GM23248 (cell line): Measurements from ENCODE around the gene NUBP2. TPM values are rescaled to one million over a fixed set of nuclear protein-coding genes. Genes with fewer than 3 reads are reported as not detected.

ENCODE experiments used
- DNase-seq: peaks from one replicate; pipeline ENCODE4 v3.0.0-alpha.2; 2015
- H2AFZ ChIP-seq: fragments of 200-600 bp; sonication (generic); 2 replicates; pipeline ENCODE4 v1.6.1; 2016; ENCODE audit warnings: antibody characterized with exemption
- H3F3A ChIP-seq: fragments of 200-600 bp; sonication (generic); 2 replicates; pipeline ENCODE4 v1.6.1; 2016; ENCODE audit warnings: mild to moderate bottlenecking, antibody characterized with exemption, mixed run types; ENCODE audit not compliant: insufficient read depth
- H3K27ac ChIP-seq: fragments of 200-600 bp; sonication (generic); 2 replicates; pipeline ENCODE4 v1.5.1; 2016; ENCODE audit warnings: mild to moderate bottlenecking
- H3K27me3 ChIP-seq: fragments of 200-600 bp; sonication (generic); replicated peaks from 2 replicates; pipeline ENCODE4 v1.6.1; 2016; ENCODE audit warnings: mild to moderate bottlenecking; ENCODE audit not compliant: insufficient read depth
- H3K36me3 ChIP-seq: fragments of 200-600 bp; sonication (generic); 2 replicates; pipeline ENCODE4 v1.6.1; 2016; ENCODE audit warnings: low read depth, mild to moderate bottlenecking
- H3K4me1 ChIP-seq: fragments of 200-600 bp; sonication (generic); 2 replicates; pipeline ENCODE4 v1.6.1; 2016; ENCODE audit warnings: mild to moderate bottlenecking; ENCODE audit not compliant: insufficient read depth
- H3K4me2 ChIP-seq: fragments of 200-600 bp; sonication (generic); one replicate; pipeline ENCODE4 v1.6.1; 2016; ENCODE audit warnings: mild to moderate bottlenecking; ENCODE audit not compliant: unreplicated experiment
- H3K4me3 ChIP-seq: fragments of 200-600 bp; sonication (generic); 2 replicates; pipeline ENCODE4 v1.5.1; 2016; ENCODE audit warnings: mild to moderate bottlenecking
- H3K79me2 ChIP-seq: fragments of 200-600 bp; sonication (generic); 2 replicates; pipeline ENCODE4 v1.6.1; 2016; ENCODE audit warnings: mild to moderate bottlenecking; ENCODE audit not compliant: insufficient read depth
- H3K9ac ChIP-seq: fragments of 200-600 bp; sonication (generic); 2 replicates; pipeline ENCODE4 v1.6.1; 2016; ENCODE audit warnings: mild to moderate bottlenecking
- H3K9me2 ChIP-seq: fragments of 200-600 bp; sonication (generic); 2 replicates; pipeline ENCODE4 v1.6.1; 2016; ENCODE audit warnings: mixed run types, mild to moderate bottlenecking, moderate library complexity; ENCODE audit not compliant: insufficient read depth
- H3K9me3 ChIP-seq: fragments of 200-600 bp; sonication (generic); one replicate; pipeline ENCODE4 v1.6.1; 2017; ENCODE audit warnings: low read depth
- H4K20me1 ChIP-seq: fragments of 200-600 bp; sonication (generic); 2 replicates; pipeline ENCODE4 v1.6.0; 2016; ENCODE audit not compliant: insufficient read depth
- EZH2 ChIP-seq: fragments of 200-600 bp; sonication (generic); IDR thresholded peaks from 2 replicates; pipeline ENCODE4 v1.6.1; 2018; ENCODE audit warnings: antibody characterized with exemption, mild to moderate bottlenecking; ENCODE audit not compliant: insufficient read depth, poor library complexity, severe bottlenecking
- EZH2phosphoT487 ChIP-seq: fragments of 200-600 bp; sonication (generic); IDR thresholded peaks from 2 replicates; pipeline ENCODE4 v1.6.1; 2018; ENCODE audit warnings: antibody characterized with exemption, moderate library complexity, mild to moderate bottlenecking, low read depth; ENCODE audit not compliant: insufficient read depth
- WGBS, 2 experiments: methylation state at CpG; one replicate each; pipeline ENCODE4 v1.1.6; 2015 to 2017; ENCODE audit warnings: low lambda C conversion rate in 2 of 2, low coverage in 1 of 2; ENCODE audit errors: missing lambda C conversion rate in 2 of 2; 5-methylcytosine and 5-hydroxymethylcytosine counted together
- in situ Hi-C: fragments of 300-500 bp; cut with MboI; formaldehyde crosslinking; loops from 2 replicates; pipeline ENCODE4 v1.15.0; 2020
- polyA plus RNA-seq: library from polyadenylated mRNA; unstranded; fragments of >200 nt; fragmentation: Nextera tagmentation; extraction: Ambion mirVana; gene quantifications from 2 replicates; pipeline ENCODE4 v1.2.1, GENCODE V29; 2016
- total RNA-seq: library from RNA; depleted of rRNA; stranded (reverse); fragments of >200 nt; shearing (Covaris generic); gene quantifications from 2 replicates; pipeline ENCODE4 v1.2.3, GENCODE V29; 2014

The NUBP2 gene
- total and polyA plus RNA-seq, 2 experiments from 2014 or later: 66.4 to 88.9 TPM

DNA sequence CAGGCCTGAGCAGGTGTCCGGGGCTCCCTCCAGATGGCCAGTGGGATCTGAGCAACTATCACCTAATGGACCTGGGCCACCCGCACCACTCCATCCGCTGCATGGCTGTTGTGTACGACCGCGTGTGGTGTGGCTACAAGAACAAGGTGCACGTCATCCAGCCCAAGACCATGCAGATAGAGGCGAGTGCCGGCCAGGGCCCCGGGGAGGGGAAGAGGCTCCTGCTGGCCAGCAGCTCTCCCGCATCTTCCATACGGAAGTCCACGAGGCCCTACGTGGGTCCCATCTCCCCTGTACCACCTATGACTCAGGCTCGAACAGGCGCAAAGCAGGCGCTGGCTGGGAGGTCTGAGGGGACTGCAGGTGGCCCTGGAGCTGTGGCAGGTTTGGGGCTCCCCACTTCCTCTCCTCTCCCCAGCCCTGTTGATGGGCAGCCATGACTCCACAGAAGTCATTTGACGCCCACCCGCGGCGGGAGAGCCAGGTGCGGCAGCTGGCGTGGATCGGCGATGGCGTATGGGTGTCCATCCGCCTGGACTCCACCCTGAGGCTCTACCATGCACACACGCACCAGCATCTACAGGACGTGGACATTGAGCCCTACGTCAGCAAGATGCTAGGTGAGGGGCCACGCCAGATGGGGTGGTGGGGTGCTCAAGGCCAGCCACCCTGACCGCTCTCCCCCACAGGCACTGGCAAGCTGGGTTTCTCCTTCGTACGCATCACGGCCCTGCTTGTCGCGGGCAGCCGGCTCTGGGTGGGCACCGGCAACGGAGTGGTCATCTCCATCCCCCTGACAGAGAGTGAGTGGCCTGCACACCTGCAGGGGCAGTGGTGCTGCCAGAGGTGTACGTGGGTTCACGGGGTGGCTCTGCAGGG is 15.4 kb upstream of the NUBP2 start:
- DNase-seq: no peak
- Histone ChIP-seq H3K27ac (no peak overlapping the region), H4K20me1 (no peaks in the 10 kb centered on the region), H3K36me3 (no peaks in the 10 kb centered on the region), H2AFZ (no peak overlapping the region), H3K4me2 (no peak overlapping the region), H3K9ac (no peak overlapping the region), H3K9me2 (no peaks in the 10 kb centered on the region), H3K9me3 (no peaks in the 10 kb centered on the region), H3K4me3 (no peak overlapping the region), H3K4me1 (peaks cover 4% of the 10 kb centered on the region; the same call in 1 of the 2 replicates), H3K27me3 (no peaks in the 10 kb centered on the region), H3F3A (peaks cover 11% of the 10 kb centered on the region; the same call in 1 of the 2 replicates), H3K79me2 (peaks cover 6% of the 10 kb centered on the region)
- in situ Hi-C loops: no loop called here
- TF ChIP-seq EZH2 (no peak), EZH2phosphoT487 (no peak)
- 92 to 94% methylated on average over 36 to 42 of the region's 42 CpGs for WGBS, 2 experiments

DNA sequence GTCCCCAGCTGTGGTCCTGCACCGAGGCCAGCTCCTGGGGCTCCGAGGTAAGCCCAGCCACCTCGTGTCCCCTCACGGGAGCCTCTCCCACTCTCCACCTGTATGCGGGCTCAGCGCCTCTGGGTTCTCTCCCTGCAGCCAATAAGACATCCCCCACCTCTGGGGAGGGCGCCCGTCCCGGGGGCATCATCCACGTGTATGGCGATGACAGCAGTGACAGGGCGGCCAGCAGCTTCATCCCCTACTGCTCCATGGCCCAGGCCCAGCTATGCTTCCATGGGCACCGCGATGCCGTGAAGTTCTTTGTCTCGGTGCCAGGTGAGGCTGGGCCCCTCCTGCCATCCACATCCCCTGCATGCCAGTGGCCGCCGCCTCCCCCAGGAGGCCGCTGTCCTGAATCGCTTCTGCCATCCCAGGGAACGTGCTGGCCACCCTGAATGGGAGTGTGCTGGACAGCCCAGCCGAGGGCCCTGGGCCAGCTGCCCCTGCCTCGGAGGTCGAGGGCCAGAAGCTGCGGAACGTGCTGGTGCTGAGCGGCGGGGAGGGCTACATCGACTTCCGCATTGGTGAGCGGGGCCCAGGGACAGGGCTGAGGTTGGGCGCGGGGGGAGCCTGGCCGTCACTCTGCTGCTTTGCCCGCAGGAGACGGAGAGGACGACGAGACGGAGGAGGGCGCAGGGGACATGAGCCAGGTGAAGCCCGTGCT is 14.5 kb upstream of the NUBP2 start:
- Histone ChIP-seq H3K9me3 (no peaks in the 10 kb centered on the region), H3F3A (peaks cover 11% of the 10 kb centered on the region; the same call in 1 of the 2 replicates), H3K27ac (no peak overlapping the region), H3K9me2 (no peaks in the 10 kb centered on the region), H3K79me2 (peaks cover 10% of the 10 kb centered on the region), H2AFZ (no peak overlapping the region), H3K4me3 (no peak overlapping the region), H3K4me1 (peaks cover 4% of the 10 kb centered on the region; the same call in 1 of the 2 replicates), H4K20me1 (no peaks in the 10 kb centered on the region), H3K36me3 (no peaks in the 10 kb centered on the region), H3K9ac (no peak overlapping the region), H3K27me3 (no peaks in the 10 kb centered on the region), H3K4me2 (no peak overlapping the region)
- WGBS, 2 experiments: 88 to 92% methylated on average over 35 to 41 of the region's 41 CpGs
- DNase-seq: no peak
- in situ Hi-C loops: no loop called here
- TF ChIP-seq EZH2: no peak
- TF ChIP-seq EZH2phosphoT487: no peak

DNA sequence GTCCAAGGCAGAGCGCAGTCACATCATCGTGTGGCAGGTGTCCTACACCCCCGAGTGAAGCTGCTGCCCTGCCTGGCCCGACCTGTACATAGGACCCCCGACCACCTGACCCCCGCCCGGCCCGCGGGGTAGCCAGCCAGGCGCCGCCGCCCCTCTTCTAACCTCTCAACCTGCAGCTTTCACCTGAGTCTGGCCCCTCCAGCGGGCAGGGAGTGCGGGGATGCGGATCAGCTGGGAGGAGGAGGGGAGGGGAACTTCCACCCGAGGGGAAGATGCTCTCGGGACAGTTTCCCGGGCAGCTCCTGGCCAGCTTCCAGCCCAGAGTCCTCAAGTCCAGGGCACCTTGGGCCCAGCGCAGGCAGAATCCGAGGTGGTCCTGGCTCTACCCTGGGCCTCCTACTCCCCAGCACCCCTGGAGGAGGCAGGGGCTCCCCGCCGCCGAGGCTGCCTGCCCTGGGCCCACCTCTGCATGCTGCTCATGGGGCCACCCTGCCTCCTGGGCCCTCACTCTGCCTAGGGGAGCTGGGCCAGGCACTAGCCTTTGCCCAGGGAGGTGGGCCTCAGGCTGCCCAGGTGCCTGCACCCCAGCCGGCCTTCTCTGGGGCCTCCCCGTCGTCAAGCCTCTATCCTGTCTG is 13.9 kb upstream of the NUBP2 start:
- no peak overlapping the region for H3K27ac ChIP-seq

More for the DNA sequence above, 13.9 kb upstream of the NUBP2 start:
- H3K4me2 ChIP-seq: no peak overlapping the region
- peaks cover 12% of the 10 kb centered on the region for H3K79me2 ChIP-seq
- H3K9me2 ChIP-seq: no peaks in the 10 kb centered on the region
- peaks cover 4% of the 10 kb centered on the region; the same call in 1 of the 2 replicates for H3K4me1 ChIP-seq
- H3K27me3 ChIP-seq: no peaks in the 10 kb centered on the region
- no peaks in the 10 kb centered on the region for H4K20me1 ChIP-seq
- DNase-seq: no peak
- H2AFZ ChIP-seq: no peak overlapping the region
- H3K9me3 ChIP-seq: no peaks in the 10 kb centered on the region
- peaks cover 11% of the 10 kb centered on the region; the same call in 1 of the 2 replicates for H3F3A ChIP-seq
- no peaks in the 10 kb centered on the region for H3K36me3 ChIP-seq
- no peak overlapping the region for H3K4me3 ChIP-seq
- WGBS, 2 experiments: 78 to 79% methylated on average over 16 to 26 of the region's 26 CpGs
- in situ Hi-C loops: no loop called here
- H3K9ac ChIP-seq: no peak overlapping the region
- TF ChIP-seq EZH2 (no peak), EZH2phosphoT487 (no peak)
